ENCODE data around the gene VTI1A. TPM values are rescaled to one million over a fixed set of nuclear protein-coding genes. Genes with fewer than 3 reads are reported as not detected.

Gene VTI1A
- total and polyA plus RNA-seq, 2 experiments from 2014 or later: 26.8 to 31.0 TPM

DNA sequence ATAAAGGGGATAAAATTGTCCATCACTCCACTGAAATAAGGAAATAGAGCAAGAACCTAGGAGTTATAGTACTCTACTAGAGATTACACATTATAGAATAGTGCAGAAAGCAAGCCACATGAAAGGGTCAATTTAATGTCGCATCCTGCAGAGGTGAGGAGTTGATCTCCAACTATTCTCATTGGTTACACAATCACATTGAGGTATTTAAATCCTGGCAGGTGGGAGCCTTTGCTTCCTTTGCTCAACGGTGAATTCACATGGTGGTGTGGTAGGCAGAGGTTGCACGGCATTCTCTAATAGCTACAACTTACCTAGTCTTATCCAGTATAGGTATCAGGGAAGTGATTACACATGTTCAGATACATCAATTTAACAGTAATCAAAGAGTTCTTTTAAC, 304.6 kb downstream of the VTI1A start:
- H3K4me3 Mint-ChIP-seq: no peak overlapping the region
- no peak overlapping the region for H3K4me3 ChIP-seq
- H3K36me3 ChIP-seq (ENCODE audit: insufficient read depth): no peaks in the 10 kb centered on the region
- no peaks in the 10 kb centered on the region for H3K27me3 Mint-ChIP-seq (ENCODE audit: insufficient read depth, low read depth, poor library complexity)
- peaks cover 5% of the 10 kb centered on the region; the same call in 1 of the 2 replicates for H3K4me1 ChIP-seq (ENCODE audit: insufficient read depth)
- H3K79me2 ChIP-seq (replicated peaks; ENCODE audit: insufficient read depth): no peaks in the 10 kb centered on the region
- H3K27ac ChIP-seq (ENCODE audit: low read depth): no peak overlapping the region
- no peak overlapping the region for H3K4me2 ChIP-seq
- H2AFZ ChIP-seq: no peak overlapping the region
- no peaks in the 10 kb centered on the region for H3K9me3 Mint-ChIP-seq
- ATAC-seq (no peak), DNase-seq (ENCODE audit: low spot score) (no peak)
- no peaks in the 10 kb centered on the region for H3K9me2 ChIP-seq (ENCODE audit: insufficient read depth)
- H3K36me3 Mint-ChIP-seq (ENCODE audit: low read depth): no peaks in the 10 kb centered on the region
- H4K20me1 ChIP-seq (replicated peaks; ENCODE audit: insufficient read depth): no peaks in the 10 kb centered on the region
- TF ChIP-seq EZH2phosphoT487 (IDR thresholded peaks at IDR 0.05; ENCODE audit: unreplicated experiment) (no peak), ZNF331 (CRISPR knock-in tag; IDR thresholded peaks at IDR 0.05; ENCODE audit: low read depth) (no peak), EZH2 (IDR thresholded peaks at IDR 0.05; ENCODE audit: low read depth, unreplicated experiment) (no peak), NANOG (IDR thresholded peaks at IDR 0.05; ENCODE audit: borderline replicate concordance) (no peak), STAT1 (IDR thresholded peaks at IDR 0.05; ENCODE audit: unreplicated experiment) (no peak), CTCF (conservative IDR thresholded peaks at IDR 0.05; ENCODE audit: low read depth in 2 of 2) (no peak), ETS1 (IDR thresholded peaks at IDR 0.05) (no peak), REST (IDR thresholded peaks at IDR 0.05; ENCODE audit: unreplicated experiment) (no peak), JUNB (IDR thresholded peaks at IDR 0.05; ENCODE audit: unreplicated experiment) (no peak), CREB1 (CRISPR knock-in tag; IDR thresholded peaks at IDR 0.05; ENCODE audit: low read depth) (no peak), ZNF114 (CRISPR knock-in tag; IDR thresholded peaks at IDR 0.05) (no peak)
- H3K27ac Mint-ChIP-seq: no peak overlapping the region
- 0 out of 2 replicates have a peak, but pooled peaks cover 3% of the 10 kb centered on the region for H3F3A ChIP-seq (replicated peaks; ENCODE audit: low read depth)
- H3K4me1 Mint-ChIP-seq: peaks cover 25% of the 10 kb centered on the region
- no peaks in the 10 kb centered on the region for H3K27me3 ChIP-seq (ENCODE audit: insufficient read depth)
